Caco-2 (cell line): ENCODE data around the gene RPP30. TPM values are rescaled to one million over a fixed set of nuclear protein-coding genes. Genes with fewer than 3 reads are reported as not detected.
A peak's percentile ranks its signal among the peaks of the same experiment; 100 is the strongest.

Source experiments
- BruUV-seq: library from RNA; stranded (reverse); fragments of 400-500 nt; replicated peaks from 2 replicates; lab custom pipeline; 2021; lab: Mats Ljungman, UMichigan
- CTCF ChIA-PET: fragments of 300-600 bp; sonication (Branson Sonifier 250); formaldehyde crosslinking; loops from one replicate; lab custom pipeline; 2022; ENCODE audit warnings: antibody characterized with exemption; lab: Charles Lee
- POLR2A ChIA-PET: fragments of 300-600 bp; sonication (Branson Sonifier 250); formaldehyde crosslinking; loops from one replicate; lab custom pipeline; 2022; ENCODE audit warnings: antibody characterized with exemption; lab: Charles Lee
- DNase-seq, 2 experiments: peaks; one replicate each; pipeline versions ENCODE4 v3.0.0 to v3.0.0-alpha.2; 2020 to 2022
- H3K27me3 ChIP-seq: replicated peaks from 2 replicates; pipeline ENCODE4 v1.6.0; 2011; ENCODE audit warnings: low read length; ENCODE audit not compliant: control insufficient read depth, insufficient read depth
- H3K36me3 ChIP-seq: 2 replicates; pipeline ENCODE4 v1.5.1; 2011; ENCODE audit warnings: low read length; ENCODE audit not compliant: control insufficient read depth, insufficient read depth
- H3K4me1 ChIP-seq: fragments of 250-450 bp; sonication (Bioruptor Pico); 2 replicates; pipeline ENCODE4 v1.5.1; 2020; ENCODE audit warnings: mild to moderate bottlenecking
- H3K4me3 ChIP-seq: 2 replicates; pipeline ENCODE4 v1.5.1; 2011; ENCODE audit warnings: low read depth, mild to moderate bottlenecking, control low read depth, low read length
- H3K9me3 ChIP-seq: fragments of 250-450 bp; sonication (Bioruptor Pico); 2 replicates; pipeline ENCODE4 v1.5.1; 2020; ENCODE audit warnings: mild to moderate bottlenecking, moderate library complexity
- H3K27ac Mint-ChIP-seq: one replicate; pipeline ENCODE4 v1.8.0; 2022; ENCODE audit warnings: mixed read lengths; ENCODE audit not compliant: unreplicated experiment
- H3K27me3 Mint-ChIP-seq: one replicate; pipeline ENCODE4 v1.8.0; 2022; ENCODE audit warnings: mixed read lengths; ENCODE audit not compliant: insufficient read depth, unreplicated experiment
- H3K36me3 Mint-ChIP-seq: one replicate; pipeline ENCODE4 v1.8.0; 2022; ENCODE audit warnings: mild to moderate bottlenecking, mixed read lengths; ENCODE audit not compliant: insufficient read depth, unreplicated experiment
- H3K4me1 Mint-ChIP-seq: one replicate; pipeline ENCODE4 v1.8.0; 2022; ENCODE audit warnings: low read depth, mixed read lengths; ENCODE audit not compliant: unreplicated experiment
- H3K4me3 Mint-ChIP-seq: one replicate; pipeline ENCODE4 v1.8.0; 2022; ENCODE audit warnings: mild to moderate bottlenecking, moderate library complexity, mixed read lengths; ENCODE audit not compliant: unreplicated experiment
- H3K9me3 Mint-ChIP-seq: one replicate; pipeline ENCODE4 v1.8.0; 2022; ENCODE audit warnings: mixed read lengths; ENCODE audit not compliant: unreplicated experiment
- CTCF ChIP-seq, 2 experiments: fragments of 200-600 bp in 1 of 2; IDR thresholded peaks; 1 replicate in 1 of 2; 2 replicates in 1 of 2; pipeline versions ENCODE4 v1.5.1 to v1.8.0; 2011 to 2022; ENCODE audit warnings: antibody characterized with exemption in 1 of 2, control low read depth in 1 of 2, inconsistent platforms in 1 of 2, low read depth in 1 of 2, low read length in 1 of 2, mild to moderate bottlenecking in 1 of 2, moderate library complexity in 1 of 2; ENCODE audit not compliant: insufficient read depth in 1 of 2, severe bottlenecking in 1 of 2, unreplicated experiment in 1 of 2
- intact Hi-C: fragments of 100-400 bp; cut with micrococcal nuclease; formaldehyde crosslinking; loops from one replicate; pipeline ENCODE4 v1.10.0; 2022; ENCODE audit not compliant: unreplicated experiment
- total RNA-seq: library from RNA; stranded (reverse); gene quantifications from 2 replicates; pipeline ENCODE4 v1.2.3, GENCODE V29; 2022

The RPP30 gene
- total RNA-seq, 1 experiment from 2014 or later = 67.6 TPM

- intact Hi-C loops = no loop called here
Measured at GRCh38 chr10:90865401-90865800, 6.4 kb upstream of the RPP30 start.

GRCh38 chr10:90866050-90866598 is 5.7 kb upstream of the RPP30 start:
- Histone ChIP-seq H3K27me3 (no peaks in the 10 kb centered on the region), H3K36me3 (no peaks in the 10 kb centered on the region), H3K9me3 (peaks cover 8% of the 10 kb centered on the region; the same call in 1 of the 2 replicates), H3K4me3 (no peak overlapping the region), H3K4me1 (no peaks in the 10 kb centered on the region)
- no peak overlapping the region for H3K27ac Mint-ChIP-seq
- CTCF ChIA-PET = interaction anchor here (0.7 to 1.0 kb wide), 5 partner anchors 26 to 121 kb away, joined by 3 to 5 read pairs (median 4); no protein-coding TSS in a partner anchor
- no peak for TF ChIP-seq CTCF (IDR thresholded peaks at IDR 0.05; ENCODE audit: insufficient read depth in 1 of 2, low read depth in 1 of 2, low read length in 1 of 2, severe bottlenecking in 1 of 2, unreplicated experiment in 1 of 2)
- H3K36me3 Mint-ChIP-seq = no peaks in the 10 kb centered on the region
- H3K27me3 Mint-ChIP-seq = peaks cover 14% of the 10 kb centered on the region
- no peak overlapping the region for H3K4me3 Mint-ChIP-seq
- H3K4me1 Mint-ChIP-seq = no peaks in the 10 kb centered on the region
- intact Hi-C loops = no loop called here
- H3K9me3 Mint-ChIP-seq = peaks cover 15% of the 10 kb centered on the region
- no TSS peak for BruUV-seq
- POLR2A ChIA-PET = interaction anchor here (0.7 kb wide), 1 partner anchor 55 kb away, joined by 3 read pairs; the partner anchor contains the start of gene ANKRD1
- no peak for DNase-seq

More at GRCh38 chr10:90865401-90865800, 6.4 kb upstream of the RPP30 start:
- H3K4me3 Mint-ChIP-seq = no peak overlapping the region
- peak; percentile 29 to 40 for TF ChIP-seq CTCF (IDR thresholded peaks at IDR 0.05; ENCODE audit: insufficient read depth in 1 of 2, low read depth in 1 of 2, low read length in 1 of 2, severe bottlenecking in 1 of 2, unreplicated experiment in 1 of 2)
- H3K27me3 Mint-ChIP-seq = peaks cover 18% of the 10 kb centered on the region
- BruUV-seq = no TSS peak
- H3K4me1 ChIP-seq = no peaks in the 10 kb centered on the region
- POLR2A ChIA-PET = interaction anchor here (0.7 kb wide), 1 partner anchor 56 kb away, joined by 3 read pairs; the partner anchor contains the start of gene ANKRD1
- no peaks in the 10 kb centered on the region for H3K36me3 ChIP-seq
- H3K27me3 ChIP-seq = no peaks in the 10 kb centered on the region
- no peaks in the 10 kb centered on the region for H3K4me1 Mint-ChIP-seq
- peaks cover 8% of the 10 kb centered on the region; the same call in 1 of the 2 replicates for H3K9me3 ChIP-seq
- H3K36me3 Mint-ChIP-seq = no peaks in the 10 kb centered on the region
- H3K4me3 ChIP-seq = no peak overlapping the region
- CTCF ChIA-PET = interaction anchor here (0.7 to 1.0 kb wide), 5 partner anchors 27 to 120 kb away, joined by 3 to 5 read pairs (median 4); no protein-coding TSS in a partner anchor
- H3K27ac Mint-ChIP-seq = no peak overlapping the region
- peak in 1 of 2 experiments; percentile 16 for DNase-seq
- peaks cover 15% of the 10 kb centered on the region for H3K9me3 Mint-ChIP-seq

GRCh38 chr10:90871279-90871765 is 452 bp upstream of the RPP30 start:
- H3K27me3 Mint-ChIP-seq = peaks cover 6% of the 10 kb centered on the region
- Histone ChIP-seq H3K4me3 (peak overlapping the region; percentile 71), H3K27me3 (no peaks in the 10 kb centered on the region), H3K9me3 (peaks cover 8% of the 10 kb centered on the region; the same call in 1 of the 2 replicates), H3K36me3 (peaks cover 1% of the 10 kb centered on the region; the same call in 1 of the 2 replicates), H3K4me1 (peaks cover 6% of the 10 kb centered on the region; the same call in 1 of the 2 replicates)
- H3K27ac Mint-ChIP-seq = peak overlapping the region; percentile 85
- TF ChIP-seq CTCF (IDR thresholded peaks at IDR 0.05; ENCODE audit: insufficient read depth in 1 of 2, low read depth in 1 of 2, low read length in 1 of 2, severe bottlenecking in 1 of 2, unreplicated experiment in 1 of 2) = peak; percentile 61 to 63
- intact Hi-C loops = loop anchor here (1.0 to 10.0 kb wide), 3 partner anchors 120 to 1078 kb away; partner anchors contain the start of gene PCGF5
- DNase-seq = peak; percentile 67
- BruUV-seq = no TSS peak
- ChIA-PET POLR2A (interaction anchor here (0.6 to 1.1 kb wide), 3 partner anchors 9 to 207 kb away, joined by 3 read pairs; partner anchors contain the start of gene ANKRD1), CTCF (interaction anchor here (0.9 to 1.5 kb wide), 5 partner anchors 9 to 120 kb away, joined by 3 to 4 read pairs (median 4); partner anchors contain the start of gene HTR7)
- H3K4me3 Mint-ChIP-seq = peak overlapping the region; percentile 96
- H3K36me3 Mint-ChIP-seq = peaks cover 20% of the 10 kb centered on the region
- H3K4me1 Mint-ChIP-seq = peaks cover 6% of the 10 kb centered on the region
- peaks cover 15% of the 10 kb centered on the region for H3K9me3 Mint-ChIP-seq
